BLaER1 treated with 17β-estradiol and CSF1 and Interleukin-3, amounts not matched to agents 10 nM and 100 nM (cell line): ENCODE data around the gene TRDMT1.

Experiments used
- H3K27ac ChIP-seq, 11 experiments: shearing (Covaris generic); formaldehyde crosslinking; 2 replicates each; pipeline ENCODE4 v1.8.1; 2022
- H3K27me3 ChIP-seq, 11 experiments: shearing (Covaris generic); formaldehyde crosslinking; 2 replicates each; pipeline ENCODE4 v1.8.1; 2022
- H3K36me3 ChIP-seq, 11 experiments: shearing (Covaris generic); formaldehyde crosslinking; 2 replicates each; pipeline ENCODE4 v1.8.1; 2022
- H3K4me1 ChIP-seq, 10 experiments: shearing (Covaris generic); formaldehyde crosslinking; 2 replicates each; pipeline ENCODE4 v1.8.1; 2022
- H3K4me2 ChIP-seq, 11 experiments: shearing (Covaris generic); formaldehyde crosslinking; 2 replicates each; pipeline ENCODE4 v1.8.1; 2022
- H3K4me3 ChIP-seq, 10 experiments: shearing (Covaris generic); formaldehyde crosslinking; 2 replicates each; pipeline ENCODE4 v1.8.1; 2022
- H3K9ac ChIP-seq, 11 experiments: shearing (Covaris generic); formaldehyde crosslinking; 2 replicates each; pipeline ENCODE4 v1.8.1; 2022
- H3K9me3 ChIP-seq, 11 experiments: shearing (Covaris generic); formaldehyde crosslinking; replicated peaks in 1 of 11; 2 replicates each; pipeline ENCODE4 v1.8.1; 2022
- H4K20me1 ChIP-seq, 11 experiments: shearing (Covaris generic); formaldehyde crosslinking; 2 replicates each; pipeline ENCODE4 v1.8.1; 2022
- Cebpa-rat ChIP-seq, 11 experiments: shearing (Covaris generic); IDR thresholded peaks; 2 replicates each; pipeline ENCODE4 v1.8.1; 2022

Gene TRDMT1

DNA sequence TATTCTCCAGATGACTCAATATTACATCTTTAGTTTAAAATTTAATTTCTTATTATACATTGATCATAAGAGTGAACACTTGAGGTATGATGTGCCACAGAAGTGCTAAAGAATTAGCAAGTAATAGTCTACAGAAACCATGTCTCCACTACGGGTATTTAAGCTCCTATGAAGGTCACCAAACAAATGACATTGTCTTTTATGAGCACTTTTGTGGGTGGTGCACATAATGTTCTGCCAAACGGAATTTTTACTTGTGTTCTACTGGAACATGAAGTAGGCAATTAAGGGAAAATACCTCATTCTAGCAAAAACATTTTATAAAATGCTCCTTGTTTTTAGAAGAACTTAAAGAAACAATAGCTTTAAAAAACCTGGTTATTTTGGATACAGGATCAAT lies 44.4 kb downstream of the TRDMT1 start:
- Histone ChIP-seq H3K4me3 (no peak overlapping the region), H3K27ac (no peak overlapping the region), H3K9ac (no peak overlapping the region), H3K36me3 (peaks cover 0 to 9% (median 0%) of the 10 kb centered on the region in 11 experiments; a peak in 7 of 22 replicates), H3K9me3 (no peaks in the 10 kb centered on the region), H3K27me3 (no peaks in the 10 kb centered on the region), H3K4me1 (no peaks in the 10 kb centered on the region), H3K4me2 (no peak overlapping the region), H4K20me1 (no peaks in the 10 kb centered on the region)
- no peak for TF ChIP-seq Cebpa-rat (IDR thresholded peaks at IDR 0.05)

DNA sequence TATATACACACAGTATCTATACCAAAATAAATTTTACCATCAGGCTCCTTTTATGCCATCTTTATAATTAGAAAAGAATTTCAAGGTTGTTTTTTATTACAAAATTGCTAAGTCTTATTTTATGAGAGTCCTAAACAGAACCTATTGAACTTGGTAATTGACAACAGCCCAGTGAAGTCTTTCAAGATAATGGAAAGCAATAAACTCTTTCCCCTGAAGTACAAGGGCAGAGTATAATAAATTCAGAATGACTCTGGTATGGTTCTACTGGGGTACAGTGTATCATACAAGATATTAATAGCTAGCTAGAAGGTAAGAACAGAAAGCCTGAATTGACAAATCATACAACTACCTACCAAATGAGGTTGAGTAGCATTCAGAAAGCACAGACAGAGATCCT lies 45.6 kb downstream of the TRDMT1 start:
- Histone ChIP-seq H4K20me1 (no peaks in the 10 kb centered on the region), H3K9ac (no peak overlapping the region), H3K27ac (no peak overlapping the region), H3K4me2 (no peak overlapping the region), H3K27me3 (no peaks in the 10 kb centered on the region), H3K36me3 (peaks cover 0 to 9% (median 0%) of the 10 kb centered on the region in 11 experiments; a peak in 7 of 22 replicates), H3K9me3 (no peaks in the 10 kb centered on the region), H3K4me1 (no peaks in the 10 kb centered on the region), H3K4me3 (no peak overlapping the region)
- TF ChIP-seq Cebpa-rat (IDR thresholded peaks at IDR 0.05): no peak

DNA sequence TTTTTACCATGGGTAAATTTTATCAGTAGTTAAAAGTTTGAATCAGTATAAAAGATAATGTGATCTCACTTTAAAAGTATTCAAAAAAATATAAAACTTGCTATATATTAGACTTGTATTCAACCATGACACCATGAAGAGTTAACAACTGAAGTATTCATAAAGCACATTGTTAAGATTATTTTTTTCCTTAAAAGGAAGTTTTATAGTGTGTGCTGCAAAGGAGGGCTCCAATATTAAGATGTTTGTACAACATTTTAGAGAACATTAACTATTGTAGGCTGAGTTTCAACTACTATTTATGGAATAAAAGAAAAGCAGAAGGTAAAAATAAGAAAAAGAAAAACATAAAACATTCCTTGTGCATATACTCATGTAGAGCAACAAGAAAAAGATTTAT lies 47.4 kb downstream of the TRDMT1 start:
- Histone ChIP-seq H3K9ac (no peak overlapping the region), H3K9me3 (no peaks in the 10 kb centered on the region)
- no peak for TF ChIP-seq Cebpa-rat (IDR thresholded peaks at IDR 0.05)

DNA sequence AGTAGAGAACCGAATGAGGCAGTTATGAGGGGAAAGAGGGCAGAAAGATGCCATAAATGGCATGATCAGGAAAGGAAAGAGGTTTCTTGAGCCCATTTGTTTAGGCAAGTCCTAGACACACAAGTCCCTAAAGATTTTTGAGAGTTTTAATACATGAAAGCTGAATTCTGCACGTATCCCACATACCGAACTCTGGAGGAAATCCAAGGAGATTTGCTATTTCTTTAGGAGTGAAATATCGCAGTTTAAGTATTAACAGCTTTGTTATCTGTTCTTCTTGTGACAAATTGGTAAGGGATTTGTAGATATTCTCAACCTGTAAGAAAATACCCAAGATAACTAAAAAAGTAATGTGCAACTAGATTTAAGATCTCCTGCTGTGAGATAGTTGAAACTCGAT lies 48.2 kb downstream of the TRDMT1 start:
- H3K9me3 ChIP-seq: no peaks in the 10 kb centered on the region
- no peak overlapping the region for H3K4me2 ChIP-seq
- H3K36me3 ChIP-seq: peaks cover 0 to 9% (median 0%) of the 10 kb centered on the region in 11 experiments; a peak in 7 of 22 replicates
- H4K20me1 ChIP-seq: no peaks in the 10 kb centered on the region
- no peak overlapping the region for H3K9ac ChIP-seq
- H3K4me3 ChIP-seq: no peak overlapping the region
- TF ChIP-seq Cebpa-rat (IDR thresholded peaks at IDR 0.05): no peak
- no peaks in the 10 kb centered on the region for H3K27me3 ChIP-seq
- H3K4me1 ChIP-seq: no peaks in the 10 kb centered on the region
- no peak overlapping the region for H3K27ac ChIP-seq

More for the DNA sequence above, 47.4 kb downstream of the TRDMT1 start:
- Histone ChIP-seq H3K27me3 (no peaks in the 10 kb centered on the region), H4K20me1 (no peaks in the 10 kb centered on the region), H3K4me1 (no peaks in the 10 kb centered on the region), H3K4me2 (no peak overlapping the region), H3K4me3 (no peak overlapping the region), H3K36me3 (peaks cover 0 to 9% (median 0%) of the 10 kb centered on the region in 11 experiments; a peak in 7 of 22 replicates), H3K27ac (no peak overlapping the region)

DNA sequence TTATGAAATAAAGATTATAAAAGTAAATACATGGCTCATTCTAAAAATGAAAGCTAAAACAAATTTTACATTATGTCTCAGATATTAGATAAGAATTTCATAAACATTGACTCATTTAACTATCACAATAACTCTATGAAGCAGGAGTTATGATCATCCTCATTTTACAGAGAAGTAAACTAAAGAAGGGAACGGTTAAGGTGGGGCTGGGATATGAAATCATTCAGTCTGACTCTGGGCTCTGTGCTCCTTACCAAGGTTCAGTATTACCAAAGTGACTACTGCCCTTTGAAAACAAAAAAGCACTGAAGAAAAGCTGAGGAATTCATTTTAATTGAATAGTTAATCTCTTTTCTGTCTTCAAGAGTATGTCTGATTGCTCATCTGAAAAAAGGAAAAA lies 49.8 kb downstream of the TRDMT1 start:
- no peaks in the 10 kb centered on the region for H3K27me3 ChIP-seq
- no peak overlapping the region for H3K27ac ChIP-seq
- H3K36me3 ChIP-seq: peaks cover 0 to 9% (median 0%) of the 10 kb centered on the region in 11 experiments; a peak in 7 of 22 replicates
- no peaks in the 10 kb centered on the region for H3K9me3 ChIP-seq
- no peaks in the 10 kb centered on the region for H4K20me1 ChIP-seq
- no peak overlapping the region for H3K4me2 ChIP-seq
- H3K9ac ChIP-seq: no peak overlapping the region
- H3K4me1 ChIP-seq: no peaks in the 10 kb centered on the region
- no peak overlapping the region for H3K4me3 ChIP-seq
- TF ChIP-seq Cebpa-rat (IDR thresholded peaks at IDR 0.05): no peak

DNA sequence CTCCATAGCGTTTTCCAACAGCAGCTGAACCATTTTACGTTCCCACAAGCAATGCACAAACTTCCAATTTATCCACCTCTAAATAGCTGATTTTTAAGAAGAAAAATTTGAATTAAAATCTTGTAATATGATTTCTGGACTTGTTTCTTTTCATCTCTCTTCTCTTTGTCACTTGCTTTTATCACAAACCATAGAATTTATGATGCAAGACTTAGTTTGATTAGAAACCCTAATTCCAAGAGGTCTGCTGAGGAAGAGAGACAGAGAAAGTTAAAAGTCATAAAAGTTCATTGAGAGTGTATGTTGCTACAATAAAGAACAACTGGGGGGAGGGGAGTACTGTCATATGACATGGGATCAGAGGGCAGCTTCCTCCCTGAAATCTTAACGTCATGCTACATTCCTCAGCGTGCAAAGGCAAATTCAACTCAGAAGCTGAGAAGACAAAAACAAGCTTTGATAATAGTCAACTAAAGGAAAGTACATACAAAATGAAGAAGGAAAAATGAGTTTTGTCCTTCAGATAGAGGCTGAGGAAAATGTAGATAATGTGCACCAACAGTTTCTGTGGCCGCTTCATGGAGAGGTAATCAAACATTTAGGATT lies 53.5 kb downstream of the TRDMT1 start:
- H3K9ac ChIP-seq: no peak overlapping the region
- no peak overlapping the region for H3K27ac ChIP-seq
- no peak for TF ChIP-seq Cebpa-rat (IDR thresholded peaks at IDR 0.05)
- no peaks in the 10 kb centered on the region for H3K9me3 ChIP-seq
- H4K20me1 ChIP-seq: no peaks in the 10 kb centered on the region
- no peak overlapping the region for H3K4me2 ChIP-seq
- H3K4me1 ChIP-seq: no peaks in the 10 kb centered on the region
- no peaks in the 10 kb centered on the region for H3K27me3 ChIP-seq
- no peak overlapping the region for H3K4me3 ChIP-seq
- peaks cover 0 to 5% (median 0%) of the 10 kb centered on the region in 11 experiments; a peak in 7 of 22 replicates for H3K36me3 ChIP-seq

DNA sequence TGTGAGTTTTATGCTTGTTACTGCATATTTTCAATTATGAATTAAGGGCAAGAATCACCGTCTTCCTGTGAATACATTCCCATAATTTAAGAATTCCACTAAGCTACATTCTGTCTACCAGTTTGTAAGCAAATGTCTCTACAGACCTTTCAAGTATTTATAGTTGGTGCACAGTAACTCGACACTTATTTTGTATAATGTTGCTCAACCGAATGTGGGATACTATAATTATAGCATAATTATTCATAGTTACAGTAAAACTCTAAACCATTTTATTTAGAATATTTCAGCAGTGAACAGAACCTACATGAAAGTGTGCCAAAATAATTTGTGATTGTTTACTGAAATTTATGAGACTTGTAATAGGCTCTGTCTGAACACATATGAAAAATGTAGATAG lies 54.6 kb downstream of the TRDMT1 start:
- Histone ChIP-seq H3K9me3 (peaks cover 0 to 6% (median 0%) of the 10 kb centered on the region in 11 experiments; a peak in 2 of 22 replicates), H3K27ac (no peak overlapping the region), H3K36me3 (peaks cover 0 to 4% (median 0%) of the 10 kb centered on the region in 11 experiments; a peak in 1 of 22 replicates), H4K20me1 (no peaks in the 10 kb centered on the region), H3K4me2 (no peak overlapping the region), H3K9ac (no peak overlapping the region), H3K4me3 (no peak overlapping the region), H3K27me3 (no peaks in the 10 kb centered on the region), H3K4me1 (no peaks in the 10 kb centered on the region)
- TF ChIP-seq Cebpa-rat (IDR thresholded peaks at IDR 0.05): no peak

DNA sequence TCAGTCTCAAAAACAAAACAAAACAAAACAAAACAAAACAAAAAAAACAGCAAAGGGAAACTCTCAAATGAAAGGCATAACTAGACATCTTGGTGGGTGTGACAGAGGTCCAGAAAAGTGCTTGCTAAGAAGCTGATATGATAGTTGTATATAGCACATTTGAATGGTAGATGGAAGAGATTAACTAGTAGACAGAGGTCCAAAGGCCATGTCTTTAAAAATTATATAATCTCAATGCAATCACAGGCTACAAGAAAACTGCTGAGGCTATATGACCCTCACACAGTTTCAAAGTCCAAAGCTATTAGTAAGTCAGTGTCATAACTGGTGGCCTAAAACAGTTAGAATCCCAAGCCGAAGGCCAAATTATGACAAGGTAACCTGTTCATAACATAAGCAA lies 56.2 kb downstream of the TRDMT1 start:
- no peak overlapping the region for H3K27ac ChIP-seq
- H3K9ac ChIP-seq: no peak overlapping the region
- no peak for TF ChIP-seq Cebpa-rat (IDR thresholded peaks at IDR 0.05)
- H3K9me3 ChIP-seq: peaks cover 0 to 14% (median 7%) of the 10 kb centered on the region in 11 experiments; a peak in 12 of 22 replicates
- H3K4me1 ChIP-seq: no peaks in the 10 kb centered on the region
- H3K36me3 ChIP-seq: peaks cover 0 to 4% (median 0%) of the 10 kb centered on the region in 11 experiments; a peak in 1 of 22 replicates
- H4K20me1 ChIP-seq: no peaks in the 10 kb centered on the region
- no peak overlapping the region for H3K4me3 ChIP-seq
- H3K27me3 ChIP-seq: no peaks in the 10 kb centered on the region
- no peak overlapping the region for H3K4me2 ChIP-seq

DNA sequence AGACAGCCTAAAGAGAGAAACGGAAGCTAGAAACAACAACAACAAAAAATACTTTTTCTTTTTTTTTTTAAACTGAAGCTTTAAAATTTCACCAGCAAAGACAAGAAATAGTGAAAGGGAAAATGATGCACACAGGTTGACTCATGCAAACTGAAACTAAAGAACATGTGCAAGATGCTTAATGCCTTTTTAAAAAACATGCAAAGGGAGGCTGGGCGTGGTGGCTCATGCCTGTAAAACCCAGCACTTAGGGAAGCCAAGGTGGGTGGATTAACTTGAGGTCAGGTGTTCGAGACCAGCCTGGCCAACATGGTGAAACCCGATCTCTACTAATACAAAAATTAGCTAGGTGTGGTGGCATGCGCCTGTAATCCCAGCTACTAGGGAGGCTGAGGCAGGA lies 56.7 kb downstream of the TRDMT1 start:
- Histone ChIP-seq H3K9me3 (peaks cover 0 to 14% (median 7%) of the 10 kb centered on the region in 11 experiments; a peak in 12 of 22 replicates), H3K27ac (no peak overlapping the region), H3K4me2 (no peak overlapping the region), H3K9ac (no peak overlapping the region), H3K4me3 (no peak overlapping the region), H3K36me3 (peaks cover 0 to 4% (median 0%) of the 10 kb centered on the region in 11 experiments; a peak in 1 of 22 replicates), H4K20me1 (no peaks in the 10 kb centered on the region), H3K4me1 (no peaks in the 10 kb centered on the region), H3K27me3 (no peaks in the 10 kb centered on the region)
- no peak for TF ChIP-seq Cebpa-rat (IDR thresholded peaks at IDR 0.05)

DNA sequence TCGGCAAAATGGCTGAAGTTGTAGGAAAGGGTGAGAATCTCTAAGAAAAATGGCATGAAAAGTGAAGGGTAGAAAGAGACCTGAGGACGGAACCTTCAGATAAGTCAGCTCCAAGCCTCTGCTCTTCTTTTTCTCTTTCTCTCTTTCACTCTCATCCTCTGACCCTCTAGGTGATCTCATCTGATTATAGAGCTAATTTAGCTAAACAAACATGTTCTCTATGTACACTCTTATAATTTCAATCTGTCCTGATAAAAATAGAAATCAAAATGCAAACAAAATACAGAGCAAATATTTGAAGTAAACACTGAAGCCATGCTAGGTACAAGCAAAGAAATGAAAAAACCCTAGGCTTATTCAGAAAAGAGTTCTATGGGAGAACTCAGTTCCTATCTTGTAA lies 57.4 kb downstream of the TRDMT1 start:
- Histone ChIP-seq H3K27ac (no peak overlapping the region), H3K4me2 (no peak overlapping the region), H4K20me1 (no peaks in the 10 kb centered on the region), H3K9me3 (peaks cover 0 to 14% (median 7%) of the 10 kb centered on the region in 11 experiments; a peak in 12 of 22 replicates), H3K9ac (no peak overlapping the region), H3K36me3 (peaks cover 0 to 4% (median 0%) of the 10 kb centered on the region in 11 experiments; a peak in 1 of 22 replicates), H3K4me1 (no peaks in the 10 kb centered on the region), H3K27me3 (no peaks in the 10 kb centered on the region), H3K4me3 (no peak overlapping the region)
- no peak for TF ChIP-seq Cebpa-rat (IDR thresholded peaks at IDR 0.05)
